Breast epithelium (tissue), 4 donors: Measurements from ENCODE around the gene RBM33. TPM values are rescaled to one million over a fixed set of nuclear protein-coding genes. Genes with fewer than 3 reads are reported as not detected.
"Not testable (repeated sequence)": the region's sequence is repeated elsewhere in the genome, so short reads cannot be mapped to it uniquely, and the experiment has no call there.

Source experiments
- DNase-seq, 2 donors: peaks; one replicate each; pipeline ENCODE4 v3.0.0-alpha.2; 2019; ENCODE audit warnings: low spot score in 2 of 2
- H3K27ac ChIP-seq, 2 donors: fragments of 200-600 bp; sonication (generic) in 1 of 2; one replicate each; pipeline ENCODE4 v1.5.1; 2016 to 2019; ENCODE audit warnings: mild to moderate bottlenecking in 1 of 2
- H3K27me3 ChIP-seq, 2 donors: fragments of 200-600 bp; sonication (generic) in 1 of 2; one replicate each; pipeline versions ENCODE4 v1.5.1 to v1.6.0; 2017 to 2019; ENCODE audit warnings: control low read depth in 1 of 2, mild to moderate bottlenecking in 1 of 2
- H3K36me3 ChIP-seq: fragments of 200-600 bp; one replicate; pipeline ENCODE4 v1.5.1; 2019
- H3K4me1 ChIP-seq, 2 donors: fragments of 200-600 bp; sonication (generic); one replicate each; pipeline ENCODE4 v1.5.1; 2016 to 2019; ENCODE audit warnings: control low read depth in 1 of 2
- H3K4me3 ChIP-seq, 3 donors: fragments of 200-600 bp; sonication (generic); 1 replicate in 2 of 3; 2 replicates in 1 of 3; pipeline ENCODE4 v1.5.1; 2016 to 2019; ENCODE audit warnings: mild to moderate bottlenecking in 3 of 3, moderate library complexity in 2 of 3
- H3K9me3 ChIP-seq, 2 donors: fragments of 200-600 bp; sonication (generic) in 1 of 2; one replicate each; pipeline ENCODE4 v1.5.1; 2016 to 2019; ENCODE audit warnings: control low read depth in 1 of 2
- POLR2A ChIP-seq: fragments of 450-650 bp; IDR thresholded peaks from one replicate; pipeline ENCODE4 v1.6.1; 2016; ENCODE audit warnings: antibody characterized with exemption, mild to moderate bottlenecking, moderate library complexity
- POLR2AphosphoS5 ChIP-seq, 3 donors: sonication (generic); formaldehyde crosslinking; IDR thresholded peaks; one replicate each; pipeline ENCODE4 v1.6.1; 2017; ENCODE audit warnings: antibody characterized with exemption in 3 of 3
- intact Hi-C: fragments of 100-400 bp; cut with DNase I; formaldehyde crosslinking; loops from one replicate; pipeline ENCODE4 v1.15.1; 2023; ENCODE audit warnings: low total_unique reads
- total RNA-seq, 3 donors: library from RNA; depleted of rRNA; stranded (reverse); fragments of >200 nt; gene quantifications; one replicate each; pipeline ENCODE4 v1.1.0, GENCODE V29; 2016
- TF ChIP-seq, protein P1 (sequence below), 3 donors: fragments of 450-650 bp; IDR thresholded peaks; one replicate each; pipeline ENCODE4 v1.5.1; 2016 to 2017; ENCODE audit warnings: antibody characterized with exemption in 3 of 3, mild to moderate bottlenecking in 3 of 3, moderate library complexity in 3 of 3

The RBM33 gene
- total RNA-seq, 3 donors from 2014 or later, result 34.9 to 58.8 (median 46.5) TPM

DNA sequence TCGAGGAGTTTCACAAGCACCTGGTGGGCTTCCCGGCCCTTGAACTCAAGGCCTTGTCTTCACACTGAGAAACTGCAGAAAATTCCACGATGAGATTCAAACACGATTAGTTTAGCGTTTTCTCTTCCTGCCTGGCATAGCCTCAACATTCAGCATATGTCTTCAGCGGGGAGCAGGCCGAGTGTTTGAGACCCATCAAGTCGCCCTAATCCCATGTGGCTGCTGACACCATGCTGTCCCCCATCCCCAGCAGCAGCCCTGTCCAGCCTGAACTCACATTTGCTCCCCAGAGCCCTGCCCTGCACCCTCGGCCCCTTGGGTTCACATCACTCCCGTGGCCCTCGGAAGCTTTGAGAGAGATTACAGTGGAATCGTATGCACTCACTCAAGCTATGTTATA lies 35.3 kb upstream of the RBM33 start:
- intact Hi-C loops, result no loop called here
- no peaks in the 10 kb centered on the region for H3K4me1 ChIP-seq
- DNase-seq, result no peak
- H3K36me3 ChIP-seq, result no peaks in the 10 kb centered on the region
- TF ChIP-seq, protein P1, sequence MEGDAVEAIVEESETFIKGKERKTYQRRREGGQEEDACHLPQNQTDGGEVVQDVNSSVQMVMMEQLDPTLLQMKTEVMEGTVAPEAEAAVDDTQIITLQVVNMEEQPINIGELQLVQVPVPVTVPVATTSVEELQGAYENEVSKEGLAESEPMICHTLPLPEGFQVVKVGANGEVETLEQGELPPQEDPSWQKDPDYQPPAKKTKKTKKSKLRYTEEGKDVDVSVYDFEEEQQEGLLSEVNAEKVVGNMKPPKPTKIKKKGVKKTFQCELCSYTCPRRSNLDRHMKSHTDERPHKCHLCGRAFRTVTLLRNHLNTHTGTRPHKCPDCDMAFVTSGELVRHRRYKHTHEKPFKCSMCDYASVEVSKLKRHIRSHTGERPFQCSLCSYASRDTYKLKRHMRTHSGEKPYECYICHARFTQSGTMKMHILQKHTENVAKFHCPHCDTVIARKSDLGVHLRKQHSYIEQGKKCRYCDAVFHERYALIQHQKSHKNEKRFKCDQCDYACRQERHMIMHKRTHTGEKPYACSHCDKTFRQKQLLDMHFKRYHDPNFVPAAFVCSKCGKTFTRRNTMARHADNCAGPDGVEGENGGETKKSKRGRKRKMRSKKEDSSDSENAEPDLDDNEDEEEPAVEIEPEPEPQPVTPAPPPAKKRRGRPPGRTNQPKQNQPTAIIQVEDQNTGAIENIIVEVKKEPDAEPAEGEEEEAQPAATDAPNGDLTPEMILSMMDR (IDR thresholded peaks at IDR 0.05), result no peak
- no peak for TF ChIP-seq POLR2A
- TF ChIP-seq POLR2AphosphoS5 (IDR thresholded peaks at IDR 0.05), result no peak
- H3K27me3 ChIP-seq, result no peaks in the 10 kb centered on the region
- no peak overlapping the region for H3K4me3 ChIP-seq
- H3K9me3 ChIP-seq, result no peaks in the 10 kb centered on the region
- no peak overlapping the region for H3K27ac ChIP-seq

DNA sequence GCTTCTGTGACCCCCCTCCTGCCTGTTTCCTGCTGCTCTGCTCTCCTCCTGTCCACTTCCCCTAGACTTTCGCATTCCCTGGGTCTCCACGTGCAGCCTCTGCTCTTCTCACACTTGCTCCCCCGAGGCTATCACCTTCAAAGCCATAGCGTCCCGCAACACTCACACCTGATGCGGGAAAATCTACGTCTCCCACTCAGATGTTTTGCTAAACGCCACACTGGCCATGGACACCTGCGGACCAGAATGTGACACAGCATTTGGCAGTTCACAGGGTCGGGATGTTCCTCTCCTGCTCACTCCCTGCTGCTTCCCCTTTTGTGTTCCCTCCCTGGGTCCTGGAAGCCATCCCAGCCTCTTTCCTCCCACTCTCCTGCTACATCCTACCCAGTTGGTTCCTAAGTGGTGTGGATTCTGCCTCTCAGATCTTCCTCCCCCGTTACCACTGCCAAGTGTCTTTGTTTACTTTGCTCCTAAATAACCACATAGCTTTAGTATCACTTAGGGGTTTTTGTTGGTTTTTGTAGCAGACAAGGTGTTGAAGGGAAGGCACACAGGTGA lies 33.7 kb upstream of the RBM33 start:
- DNase-seq, result no peak
- Histone ChIP-seq H3K9me3 (no peaks in the 10 kb centered on the region), H3K4me1 (no peaks in the 10 kb centered on the region), H3K4me3 (no peak overlapping the region), H3K27ac (no peak overlapping the region), H3K27me3 (no peaks in the 10 kb centered on the region), H3K36me3 (no peaks in the 10 kb centered on the region)
- intact Hi-C loops, result no loop called here
- TF ChIP-seq POLR2A, result no peak

- no peaks in the 10 kb centered on the region for H3K36me3 ChIP-seq
- H3K4me1 ChIP-seq, result no peaks in the 10 kb centered on the region
- TF ChIP-seq POLR2AphosphoS5 (IDR thresholded peaks at IDR 0.05) (no peak), POLR2A (no peak)
- TF ChIP-seq, protein P1 (IDR thresholded peaks at IDR 0.05), result no peak
- no peak for DNase-seq
- no peaks in the 10 kb centered on the region for H3K27me3 ChIP-seq
- no peaks in the 10 kb centered on the region for H3K9me3 ChIP-seq
- no peak overlapping the region for H3K27ac ChIP-seq
- H3K4me3 ChIP-seq, result no peak overlapping the region
- intact Hi-C loops, result no loop called here
Measured at GRCh38 chr7:155611808-155612447, 32.5 kb upstream of the RBM33 start.

GRCh38 chr7:155612658-155613057 lies 31.8 kb upstream of the RBM33 start:
- DNase-seq, result no peak
- no peak for TF ChIP-seq POLR2AphosphoS5 (IDR thresholded peaks at IDR 0.05)
- TF ChIP-seq, protein P1 (IDR thresholded peaks at IDR 0.05), result no peak
- TF ChIP-seq POLR2A, result no peak
- Histone ChIP-seq H3K27ac (no peak overlapping the region), H3K36me3 (no peaks in the 10 kb centered on the region), H3K4me3 (no peak overlapping the region), H3K27me3 (no peaks in the 10 kb centered on the region), H3K9me3 (no peaks in the 10 kb centered on the region), H3K4me1 (no peaks in the 10 kb centered on the region)
- intact Hi-C loops, result no loop called here

DNA sequence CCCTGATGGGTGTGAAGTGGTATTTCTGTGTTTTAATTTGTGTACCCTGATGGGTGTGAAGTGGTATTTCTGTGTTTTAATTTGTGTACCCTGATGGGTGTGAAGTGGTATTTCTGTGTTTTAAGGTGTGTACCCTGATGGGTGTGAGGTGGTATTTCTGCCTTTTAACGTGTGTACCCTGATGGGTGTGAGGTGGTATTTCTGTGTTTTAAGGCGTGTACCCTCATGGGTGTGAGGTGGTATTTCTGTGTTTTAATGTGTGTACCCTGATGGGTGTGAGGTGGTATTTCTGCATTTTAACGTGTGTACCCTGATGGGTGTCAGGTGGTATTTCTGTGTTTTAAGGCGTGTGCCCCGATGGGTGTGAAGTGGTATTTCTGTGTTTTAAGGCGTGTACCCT lies 29.4 kb upstream of the RBM33 start:
- H3K36me3 ChIP-seq, H3K4me1 ChIP-seq, DNase-seq, H3K9me3 ChIP-seq, H3K27me3 ChIP-seq, intact Hi-C loops, H3K27ac ChIP-seq, H3K4me3 ChIP-seq: not testable (repeated sequence)

GRCh38 chr7:155618708-155619633 lies 25.5 kb upstream of the RBM33 start:
- intact Hi-C loops, result no loop called here

More at GRCh38 chr7:155618708-155619633, 25.5 kb upstream of the RBM33 start:
- no peaks in the 10 kb centered on the region for H3K4me1 ChIP-seq
- H3K27ac ChIP-seq, result no peak overlapping the region
- no peak for TF ChIP-seq POLR2A
- TF ChIP-seq, protein P1 (IDR thresholded peaks at IDR 0.05), result no peak
- TF ChIP-seq POLR2AphosphoS5 (IDR thresholded peaks at IDR 0.05), result no peak
- no peak overlapping the region for H3K4me3 ChIP-seq
- H3K9me3 ChIP-seq, result no peaks in the 10 kb centered on the region
- H3K27me3 ChIP-seq, result no peaks in the 10 kb centered on the region
- no peak for DNase-seq
- H3K36me3 ChIP-seq, result no peaks in the 10 kb centered on the region
